H1 (cell line): Measurements from ENCODE around the gene S100P. TPM values are rescaled to one million over a fixed set of nuclear protein-coding genes. Genes with fewer than 3 reads are reported as not detected.

ENCODE experiments used
- CTCF ChIA-PET: fragments of 300-600 bp; sonication (Branson Sonifier 250); formaldehyde crosslinking; loops from one replicate; lab custom pipeline; 2021; ENCODE audit not compliant: partially characterized antibody; lab: Charles Lee
- POLR2A ChIA-PET: fragments of 300-600 bp; sonication (Branson Sonifier 250); formaldehyde crosslinking; loops from one replicate; lab custom pipeline; 2021; ENCODE audit warnings: inconsistent platforms; ENCODE audit not compliant: partially characterized antibody; lab: Charles Lee
- DNase-seq, 2 experiments: peaks; one replicate each; pipeline versions ENCODE4 v3.0.0 to v3.0.0-alpha.2; 2010 to 2022; ENCODE audit warnings: low spot score in 2 of 2, low read depth in 1 of 2, mixed read lengths in 1 of 2
- FAIRE-seq: peaks from 2 replicates; lab custom pipeline; 2011; peaks lifted over from hg19 to GRCh38; lab: Jason Lieb, UNC
- H2AFZ ChIP-seq: 2 replicates; pipeline ENCODE4 v1.8.1; 2012; ENCODE audit warnings: low read length, inconsistent platforms
- H2AK5ac ChIP-seq: 2 replicates; pipeline ENCODE4 v1.6.1; 2013; ENCODE audit warnings: low read depth, low read length
- H2BK120ac ChIP-seq: replicated peaks from 2 replicates; pipeline ENCODE3; 2013; ENCODE audit warnings: low read depth, low read length, inconsistent platforms
- H2BK12ac ChIP-seq: 2 replicates; pipeline ENCODE4 v1.6.1; 2013; ENCODE audit warnings: low read depth, low read length
- H2BK15ac ChIP-seq: 2 replicates; pipeline ENCODE4 v1.6.1; 2013; ENCODE audit warnings: low read length
- H2BK20ac ChIP-seq: 2 replicates; pipeline ENCODE4 v1.6.1; 2013; ENCODE audit warnings: low read length
- H2BK5ac ChIP-seq: 2 replicates; pipeline ENCODE4 v1.6.1; 2013; ENCODE audit warnings: low read depth, low read length
- H3K14ac ChIP-seq: 2 replicates; pipeline ENCODE4 v1.6.1; 2013; ENCODE audit warnings: inconsistent platforms; ENCODE audit not compliant: insufficient read length
- H3K18ac ChIP-seq: 2 replicates; pipeline ENCODE4 v1.6.1; 2013; ENCODE audit warnings: low read length; ENCODE audit errors: extremely low read depth
- H3K23ac ChIP-seq: 2 replicates; pipeline ENCODE4 v1.6.1; 2013; ENCODE audit warnings: inconsistent platforms; ENCODE audit not compliant: insufficient read length
- H3K23me2 ChIP-seq: 2 replicates; pipeline ENCODE4 v1.6.1; 2013; ENCODE audit warnings: low read depth, low read length
- H3K27ac ChIP-seq: 2 replicates; pipeline ENCODE4 v1.6.1; 2011; ENCODE audit warnings: low read depth, low read length, inconsistent platforms
- H3K27me3 ChIP-seq, 4 experiments: replicated peaks in 1 of 4; 1 replicate in 1 of 4; 2 replicates in 3 of 4; pipeline versions ENCODE4 v1.6.1 to v1.8.1; 2011 to 2013; ENCODE audit warnings: low read length in 3 of 4, mild to moderate bottlenecking in 3 of 4, inconsistent platforms in 2 of 4, mixed read lengths in 2 of 4, moderate library complexity in 1 of 4; ENCODE audit not compliant: control insufficient read depth in 3 of 4, insufficient read depth in 3 of 4; ENCODE audit errors: extremely low read depth in 1 of 4
- H3K36me3 ChIP-seq, 4 experiments: 2 replicates each; pipeline versions ENCODE4 v1.6.1 to v1.8.1; 2011 to 2013; ENCODE audit warnings: mild to moderate bottlenecking in 4 of 4, low read length in 3 of 4, moderate library complexity in 2 of 4, control low read depth in 1 of 4, inconsistent platforms in 1 of 4; ENCODE audit not compliant: insufficient read depth in 4 of 4, control insufficient read depth in 2 of 4
- H3K4ac ChIP-seq: replicated peaks from 2 replicates; pipeline ENCODE3; 2013; ENCODE audit warnings: low read length, low read depth, mixed read lengths, inconsistent platforms; ENCODE audit not compliant: insufficient read length
- H3K4me1 ChIP-seq, 4 experiments: replicated peaks in 1 of 4; 1 replicate in 1 of 4; 2 replicates in 3 of 4; pipeline versions ENCODE4 v1.6.1 to v1.8.1; 2011 to 2013; ENCODE audit warnings: low read length in 3 of 4, inconsistent platforms in 2 of 4, mixed read lengths in 1 of 4; ENCODE audit not compliant: insufficient read depth in 4 of 4, control insufficient read depth in 3 of 4
- H3K4me2 ChIP-seq, 2 experiments: 2 replicates each; pipeline versions ENCODE4 v1.6.1 to v1.8.1; 2011 to 2013; ENCODE audit warnings: low read depth in 2 of 2, low read length in 2 of 2, control low read depth in 1 of 2, inconsistent platforms in 1 of 2, mild to moderate bottlenecking in 1 of 2; ENCODE audit not compliant: insufficient read depth in 1 of 2
- H3K4me3 ChIP-seq, 4 experiments: fragments of 200-600, 300-600 bp in 1 of 4; sonication (generic), shearing (Covaris generic), sonication (Bioruptor Twin) in 1 of 4; 2 replicates each; pipeline versions ENCODE4 v1.5.1 to v1.8.1; 2011 to 2016; ENCODE audit warnings: low read length in 4 of 4, low read depth in 3 of 4, control low read depth in 2 of 4, inconsistent platforms in 2 of 4, mild to moderate bottlenecking in 2 of 4, mixed read lengths in 1 of 4, moderate library complexity in 1 of 4; ENCODE audit not compliant: insufficient read depth in 2 of 4; ENCODE audit errors: extremely low read depth in 1 of 4
- H3K56ac ChIP-seq: replicated peaks from 2 replicates; pipeline ENCODE3; 2013; ENCODE audit warnings: low read depth, mild to moderate bottlenecking, mixed read lengths, low read length, inconsistent platforms; ENCODE audit not compliant: insufficient read length
- H3K79me1 ChIP-seq: 2 replicates; pipeline ENCODE4 v1.6.1; 2013; ENCODE audit warnings: low read depth, low read length, control low read depth
- H3K79me2 ChIP-seq, 2 experiments: 2 replicates each; pipeline versions ENCODE4 v1.6.1 to v1.8.1; 2012 to 2013; ENCODE audit warnings: low read length in 2 of 2, mild to moderate bottlenecking in 2 of 2, inconsistent platforms in 1 of 2; ENCODE audit not compliant: insufficient read depth in 2 of 2, control insufficient read depth in 1 of 2
- H3K9ac ChIP-seq, 4 experiments: replicated peaks in 1 of 4; 1 replicate in 1 of 4; 2 replicates in 3 of 4; pipeline versions ENCODE4 v1.6.1 to v1.8.1; 2011 to 2013; ENCODE audit warnings: low read depth in 3 of 4, low read length in 3 of 4, control low read depth in 2 of 4, mild to moderate bottlenecking in 2 of 4, moderate library complexity in 2 of 4, inconsistent platforms in 1 of 4; ENCODE audit errors: extremely low read depth in 1 of 4
- H3K9me3 ChIP-seq, 2 experiments: 2 replicates each; pipeline versions ENCODE4 v1.6.1 to v1.8.1; 2012 to 2013; ENCODE audit warnings: mild to moderate bottlenecking in 2 of 2, moderate library complexity in 2 of 2, control low read depth in 1 of 2, inconsistent platforms in 1 of 2, low read depth in 1 of 2, low read length in 1 of 2, mixed read lengths in 1 of 2; ENCODE audit not compliant: insufficient read depth in 2 of 2
- H4K20me1 ChIP-seq, 2 experiments: replicated peaks in 1 of 2; 2 replicates each; pipeline versions ENCODE3 to v1.8.1; 2011 to 2013; ENCODE audit warnings: inconsistent platforms in 2 of 2, low read length in 2 of 2, mild to moderate bottlenecking in 1 of 2; ENCODE audit not compliant: insufficient read depth in 2 of 2, control insufficient read depth in 1 of 2
- H4K5ac ChIP-seq: 2 replicates; pipeline ENCODE4 v1.6.1; 2013; ENCODE audit warnings: low read length, low read depth, mixed read lengths, inconsistent platforms; ENCODE audit not compliant: insufficient read length
- H4K8ac ChIP-seq: 2 replicates; pipeline ENCODE4 v1.8.0; 2013; ENCODE audit warnings: mild to moderate bottlenecking, moderate library complexity, low read length, inconsistent platforms; ENCODE audit not compliant: insufficient read depth; ENCODE audit errors: extremely low read depth
- H4K91ac ChIP-seq: replicated peaks from 2 replicates; pipeline ENCODE3; 2013; ENCODE audit warnings: low read length, mixed read lengths, inconsistent platforms; ENCODE audit not compliant: insufficient read length
- EZH2 ChIP-seq: fragments of 200-600 bp; sonication (generic); IDR thresholded peaks from 2 replicates; pipeline ENCODE4 v1.7.1; 2012; ENCODE audit warnings: low read depth, mild to moderate bottlenecking, moderate library complexity, low read length, inconsistent platforms; ENCODE audit not compliant: severe bottlenecking
- WGBS, 2 experiments: shearing (Covaris generic) in 1 of 2; methylation state at CpG; one replicate each; pipeline versions ENCODE4 v1.1.6 to v1.1.7; 2013 to 2015; ENCODE audit warnings: low lambda C conversion rate in 2 of 2, mixed read lengths in 2 of 2, inconsistent platforms in 1 of 2, low coverage in 1 of 2, missing lambda C conversion rate in 1 of 2; ENCODE audit not compliant: insufficient replicate concordance in 2 of 2, insufficient coverage in 1 of 2, insufficient read length in 1 of 2; ENCODE audit errors: extremely low coverage in 1 of 2, missing lambda C conversion rate in 1 of 2; 5-methylcytosine and 5-hydroxymethylcytosine counted together
- polyA plus RNA-seq, 7 experiments: library from polyadenylated mRNA; depleted of rRNA in 3 of 7; stranded (reverse) in 5 of 7; unstranded in 2 of 7; fragments of >200 nt in 5 of 7; fragments of 200-250 nt in 2 of 7; gene quantifications; 1 replicate in 5 of 7; 2 replicates in 1 of 7; 4 replicates in 1 of 7; pipeline versions ENCODE4 v1.2.1 to v1.2.3, GENCODE V29; 2011 to 2013; ENCODE audit warnings: missing spikeins in 2 of 7, mixed read lengths in 2 of 7
- total RNA-seq: library from RNA; stranded (reverse); fragmentation: NEBNext Ultra II Directional; extraction: Animal tissue kit (Norgen Biotek cat#: 25700); gene quantifications from 2 replicates; pipeline ENCODE4 v1.2.1, GENCODE V29; 2021

Gene S100P
- total and polyA plus RNA-seq, 2 of the 8 experiments (the other 6 are each of a cell fraction or from before 2014, with no cell fraction given): not detected

GRCh38 chr4:6699388-6699787, 5.7 kb downstream of the S100P start:
- Histone ChIP-seq H4K5ac (no peak overlapping the region), H2AK5ac (no peak overlapping the region), H3K4me2 (no peak overlapping the region), H3K9me3 (peaks cover 3 to 5% of the 10 kb centered on the region in 2 experiments; a peak in 2 of 4 replicates), H3K4ac (no peak overlapping the region), H4K20me1 (no peaks in the 10 kb centered on the region), H3K56ac (no peak overlapping the region), H4K8ac (no peak overlapping the region), H2AFZ (no peak overlapping the region), H3K4me1 (no peaks in the 10 kb centered on the region; a peak in 1 of 7 replicates), H3K79me1 (peaks cover 9% of the 10 kb centered on the region; the same call in 1 of the 2 replicates), H2BK15ac (no peak overlapping the region), H3K14ac (no peak overlapping the region), H3K18ac (no peak overlapping the region), H3K36me3 (peaks cover 0 to 12% (median 5%) of the 10 kb centered on the region in 4 experiments; a peak in 4 of 8 replicates), H2BK12ac (no peak overlapping the region), H3K27me3 (no peaks in the 10 kb centered on the region), H3K9ac (no peak overlapping the region), H2BK120ac (no peak overlapping the region), H4K91ac (no peak overlapping the region), H2BK5ac (no peak overlapping the region), H3K79me2 (peaks cover 0 to 12% of the 10 kb centered on the region in 2 experiments; a peak in 1 of 4 replicates), H3K27ac (no peak overlapping the region), H2BK20ac (no peak overlapping the region), H3K23ac (no peak overlapping the region), H3K23me2 (no peaks in the 10 kb centered on the region), H3K4me3 (no peak overlapping the region)
- FAIRE-seq (no peak), DNase-seq (no peak)
- WGBS, 2 experiments: 88% methylated on average over 5 of the region's 5 CpGs; no CpG with 5 or more reads in 1 of the 2 experiments
- ChIA-PET POLR2A (interaction anchor here (1.1 to 1.2 kb wide), 2 partner anchors 9 to 17 kb away, joined by 3 read pairs; no protein-coding TSS in a partner anchor), CTCF (interaction anchor here (1.4 to 5.0 kb wide), 5 partner anchors 10 to 24 kb away, joined by 3 to 59 read pairs (median 11); no protein-coding TSS in a partner anchor)
- TF ChIP-seq EZH2: no peak
